Caco-2 (cell line): ENCODE data around the gene SELENOI. TPM values are rescaled to one million over a fixed set of nuclear protein-coding genes. Genes with fewer than 3 reads are reported as not detected.
A peak's percentile ranks its signal among the peaks of the same experiment; 100 is the strongest.

Experiments used
- BruUV-seq: library from RNA; stranded (reverse); fragments of 400-500 nt; replicated peaks from 2 replicates; lab custom pipeline; 2021; lab: Mats Ljungman, UMichigan
- CTCF ChIA-PET: fragments of 300-600 bp; sonication (Branson Sonifier 250); formaldehyde crosslinking; loops from one replicate; lab custom pipeline; 2022; ENCODE audit warnings: antibody characterized with exemption; lab: Charles Lee
- POLR2A ChIA-PET: fragments of 300-600 bp; sonication (Branson Sonifier 250); formaldehyde crosslinking; loops from one replicate; lab custom pipeline; 2022; ENCODE audit warnings: antibody characterized with exemption; lab: Charles Lee
- DNase-seq, 2 experiments: peaks; one replicate each; pipeline versions ENCODE4 v3.0.0 to v3.0.0-alpha.2; 2020 to 2022
- H3K27me3 ChIP-seq: replicated peaks from 2 replicates; pipeline ENCODE4 v1.6.0; 2011; ENCODE audit warnings: low read length; ENCODE audit not compliant: control insufficient read depth, insufficient read depth
- H3K36me3 ChIP-seq: 2 replicates; pipeline ENCODE4 v1.5.1; 2011; ENCODE audit warnings: low read length; ENCODE audit not compliant: control insufficient read depth, insufficient read depth
- H3K4me1 ChIP-seq: fragments of 250-450 bp; sonication (Bioruptor Pico); 2 replicates; pipeline ENCODE4 v1.5.1; 2020; ENCODE audit warnings: mild to moderate bottlenecking
- H3K4me3 ChIP-seq: 2 replicates; pipeline ENCODE4 v1.5.1; 2011; ENCODE audit warnings: low read depth, mild to moderate bottlenecking, control low read depth, low read length
- H3K9me3 ChIP-seq: fragments of 250-450 bp; sonication (Bioruptor Pico); 2 replicates; pipeline ENCODE4 v1.5.1; 2020; ENCODE audit warnings: mild to moderate bottlenecking, moderate library complexity
- H3K27ac Mint-ChIP-seq: one replicate; pipeline ENCODE4 v1.8.0; 2022; ENCODE audit warnings: mixed read lengths; ENCODE audit not compliant: unreplicated experiment
- H3K27me3 Mint-ChIP-seq: one replicate; pipeline ENCODE4 v1.8.0; 2022; ENCODE audit warnings: mixed read lengths; ENCODE audit not compliant: insufficient read depth, unreplicated experiment
- H3K36me3 Mint-ChIP-seq: one replicate; pipeline ENCODE4 v1.8.0; 2022; ENCODE audit warnings: mild to moderate bottlenecking, mixed read lengths; ENCODE audit not compliant: insufficient read depth, unreplicated experiment
- H3K4me1 Mint-ChIP-seq: one replicate; pipeline ENCODE4 v1.8.0; 2022; ENCODE audit warnings: low read depth, mixed read lengths; ENCODE audit not compliant: unreplicated experiment
- H3K4me3 Mint-ChIP-seq: one replicate; pipeline ENCODE4 v1.8.0; 2022; ENCODE audit warnings: mild to moderate bottlenecking, moderate library complexity, mixed read lengths; ENCODE audit not compliant: unreplicated experiment
- H3K9me3 Mint-ChIP-seq: one replicate; pipeline ENCODE4 v1.8.0; 2022; ENCODE audit warnings: mixed read lengths; ENCODE audit not compliant: unreplicated experiment
- CTCF ChIP-seq, 2 experiments: fragments of 200-600 bp in 1 of 2; IDR thresholded peaks; 1 replicate in 1 of 2; 2 replicates in 1 of 2; pipeline versions ENCODE4 v1.5.1 to v1.8.0; 2011 to 2022; ENCODE audit warnings: antibody characterized with exemption in 1 of 2, control low read depth in 1 of 2, inconsistent platforms in 1 of 2, low read depth in 1 of 2, low read length in 1 of 2, mild to moderate bottlenecking in 1 of 2, moderate library complexity in 1 of 2; ENCODE audit not compliant: insufficient read depth in 1 of 2, severe bottlenecking in 1 of 2, unreplicated experiment in 1 of 2
- intact Hi-C: fragments of 100-400 bp; cut with micrococcal nuclease; formaldehyde crosslinking; loops from one replicate; pipeline ENCODE4 v1.10.0; 2022; ENCODE audit not compliant: unreplicated experiment
- total RNA-seq: library from RNA; stranded (reverse); gene quantifications from 2 replicates; pipeline ENCODE4 v1.2.3, GENCODE V29; 2022

The SELENOI gene
- total RNA-seq, 1 experiment from 2014 or later = 68.9 TPM

DNA sequence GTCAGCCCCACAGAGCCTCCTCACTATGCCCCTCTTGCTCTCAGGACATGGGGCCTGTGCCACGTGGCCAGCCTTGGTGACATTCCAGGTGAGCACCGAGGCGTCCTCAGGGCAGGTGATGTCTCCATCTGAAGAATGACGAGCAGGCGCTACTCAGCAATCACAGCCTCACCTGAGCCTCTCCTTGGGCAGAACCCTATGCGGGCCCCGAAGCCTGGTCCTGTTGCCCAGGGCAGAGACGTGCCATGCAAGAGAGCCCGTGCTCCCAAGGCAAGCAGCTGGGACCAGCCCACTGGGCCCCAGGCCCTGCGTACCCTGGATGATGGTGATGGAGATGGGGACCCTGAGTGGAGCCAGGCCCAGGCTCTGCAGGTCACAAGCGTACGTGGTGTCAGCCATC is 32.5 kb upstream of the SELENOI start:
- no TSS peak for BruUV-seq

GRCh38 chr2:26314243-26314642 is 31.7 kb upstream of the SELENOI start:
- H3K27me3 ChIP-seq = no peaks in the 10 kb centered on the region
- TF ChIP-seq CTCF (IDR thresholded peaks at IDR 0.05; ENCODE audit: insufficient read depth in 1 of 2, low read depth in 1 of 2, low read length in 1 of 2, severe bottlenecking in 1 of 2, unreplicated experiment in 1 of 2) = peak; percentile 20 to 49

More for the DNA sequence above, 32.5 kb upstream of the SELENOI start:
- no peaks in the 10 kb centered on the region for H3K36me3 Mint-ChIP-seq
- Histone ChIP-seq H3K36me3 (no peaks in the 10 kb centered on the region), H3K4me3 (no peak overlapping the region), H3K27me3 (no peaks in the 10 kb centered on the region), H3K9me3 (no peaks in the 10 kb centered on the region), H3K4me1 (no peaks in the 10 kb centered on the region)
- peaks cover 3% of the 10 kb centered on the region for H3K27me3 Mint-ChIP-seq
- H3K27ac Mint-ChIP-seq = no peak overlapping the region
- CTCF ChIA-PET = no interaction called here
- no peaks in the 10 kb centered on the region for H3K9me3 Mint-ChIP-seq
- H3K4me3 Mint-ChIP-seq = no peak overlapping the region
- no peak for TF ChIP-seq CTCF (IDR thresholded peaks at IDR 0.05; ENCODE audit: insufficient read depth in 1 of 2, low read depth in 1 of 2, low read length in 1 of 2, severe bottlenecking in 1 of 2, unreplicated experiment in 1 of 2)
- no peaks in the 10 kb centered on the region for H3K4me1 Mint-ChIP-seq
- intact Hi-C loops = loop anchor here (5.0 kb wide), 1 partner anchor 76 kb away; no protein-coding TSS in a partner anchor
- DNase-seq = no peak
- POLR2A ChIA-PET = no interaction called here

GRCh38 chr2:26316041-26316440 is 29.9 kb upstream of the SELENOI start:
- no peak overlapping the region for H3K4me3 ChIP-seq
- CTCF ChIA-PET = interaction anchor here (0.6 kb wide), 1 partner anchor 59 kb away, joined by 4 read pairs; no protein-coding TSS in a partner anchor

More at GRCh38 chr2:26314243-26314642, 31.7 kb upstream of the SELENOI start:
- intact Hi-C loops = loop anchor here (5.0 kb wide), 1 partner anchor 77 kb away; no protein-coding TSS in a partner anchor
- Mint-ChIP-seq H3K4me1 (peaks cover under 1% of the 10 kb centered on the region), H3K27ac (no peak overlapping the region), H3K9me3 (no peaks in the 10 kb centered on the region), H3K36me3 (no peaks in the 10 kb centered on the region), H3K4me3 (no peak overlapping the region), H3K27me3 (peaks cover 3% of the 10 kb centered on the region)
- Histone ChIP-seq H3K4me1 (no peaks in the 10 kb centered on the region), H3K4me3 (no peak overlapping the region), H3K36me3 (no peaks in the 10 kb centered on the region), H3K9me3 (no peaks in the 10 kb centered on the region)
- BruUV-seq = no TSS peak
- DNase-seq = peak in 1 of 2 experiments; percentile 56
- CTCF ChIA-PET = interaction anchor here (0.6 to 1.0 kb wide), 2 partner anchors 14 to 71 kb away, joined by 3 read pairs; no protein-coding TSS in a partner anchor
- POLR2A ChIA-PET = no interaction called here

More at GRCh38 chr2:26316041-26316440, 29.9 kb upstream of the SELENOI start:
- no peak for TF ChIP-seq CTCF (IDR thresholded peaks at IDR 0.05; ENCODE audit: insufficient read depth in 1 of 2, low read depth in 1 of 2, low read length in 1 of 2, severe bottlenecking in 1 of 2, unreplicated experiment in 1 of 2)
- H3K4me1 ChIP-seq = no peaks in the 10 kb centered on the region
- Mint-ChIP-seq H3K27ac (no peak overlapping the region), H3K9me3 (no peaks in the 10 kb centered on the region), H3K4me1 (peaks cover 7% of the 10 kb centered on the region), H3K4me3 (no peak overlapping the region), H3K27me3 (peaks cover 3% of the 10 kb centered on the region), H3K36me3 (peaks cover 5% of the 10 kb centered on the region)
- intact Hi-C loops = no loop called here
- no peaks in the 10 kb centered on the region for H3K9me3 ChIP-seq
- POLR2A ChIA-PET = interaction anchor here (0.6 kb wide), 1 partner anchor 30 kb away, joined by 3 read pairs; the partner anchor contains the start of gene SELENOI
- H3K36me3 ChIP-seq = no peaks in the 10 kb centered on the region
- H3K27me3 ChIP-seq = no peaks in the 10 kb centered on the region
- no TSS peak for BruUV-seq
- DNase-seq = no peak
